Activated CD4-positive, alpha-beta T cell treated with anti-CD3 and anti-CD28 coated beads, Interleukin-2, Interleukin-6, amounts not matched to agents 100 ng/mL and 50 ng/mL, durations not matched to agents 16 hours and 8 hours (primary cell): ENCODE results near the gene ZCCHC10.
"Not testable (repeated sequence)": the region's sequence is repeated elsewhere in the genome, so short reads cannot be mapped to it uniquely, and the experiment has no call there.

Experiments
- DNase-seq: peaks from one replicate; pipeline ENCODE4 v3.0.0-alpha.2; 2020

The ZCCHC10 gene

DNA sequence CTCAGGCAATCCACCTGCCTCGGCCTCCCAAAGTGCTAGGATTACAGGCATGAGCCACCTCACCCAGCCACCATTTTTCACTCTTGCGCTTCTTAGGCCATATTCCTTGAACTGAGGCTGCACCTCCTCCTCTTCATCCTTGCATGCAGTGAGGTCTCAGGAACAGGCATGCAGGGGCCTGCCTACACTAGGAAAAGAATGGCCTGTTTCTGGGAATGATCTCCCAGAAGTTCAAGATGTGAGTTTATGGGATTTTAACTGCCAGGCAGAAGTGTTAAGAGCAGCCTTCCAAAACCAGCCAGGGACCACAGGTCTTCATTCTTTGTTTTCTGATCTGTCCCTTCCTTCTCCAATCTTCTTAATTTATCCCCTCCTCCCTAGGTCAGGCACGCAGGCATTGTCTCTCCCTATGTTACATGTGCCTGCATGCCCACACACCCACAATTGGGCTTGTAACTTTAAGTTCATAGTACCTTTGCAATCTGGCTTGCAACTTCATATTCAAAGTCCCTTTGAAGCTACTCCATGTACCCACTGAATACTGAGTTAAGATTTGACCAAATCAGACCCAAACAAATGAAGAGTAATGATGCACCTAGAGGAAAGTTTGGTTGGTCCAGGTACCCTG lies 14.9 kb upstream of the ZCCHC10 start:
- no peak for DNase-seq

DNA sequence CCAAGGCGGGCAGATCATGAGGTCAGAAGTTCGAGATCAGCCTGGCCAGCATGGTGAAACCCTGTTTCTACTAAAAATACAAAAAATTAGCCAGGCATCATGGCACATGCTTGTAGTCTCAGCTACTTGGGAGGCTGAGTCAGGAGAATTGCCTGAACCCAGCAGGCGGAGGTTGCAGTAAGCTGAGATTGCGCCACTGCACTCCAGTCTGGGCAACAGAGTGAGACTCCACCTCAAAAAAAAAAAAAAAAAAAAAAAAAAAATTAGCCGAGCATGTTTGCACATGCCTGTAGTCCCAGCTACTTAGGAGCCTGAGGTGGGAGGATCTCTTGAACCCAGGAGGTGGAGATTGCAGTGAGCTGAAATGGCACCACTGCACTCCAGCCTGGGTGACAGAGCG lies 10.3 kb upstream of the ZCCHC10 start:
- DNase-seq = not testable (repeated sequence)

DNA sequence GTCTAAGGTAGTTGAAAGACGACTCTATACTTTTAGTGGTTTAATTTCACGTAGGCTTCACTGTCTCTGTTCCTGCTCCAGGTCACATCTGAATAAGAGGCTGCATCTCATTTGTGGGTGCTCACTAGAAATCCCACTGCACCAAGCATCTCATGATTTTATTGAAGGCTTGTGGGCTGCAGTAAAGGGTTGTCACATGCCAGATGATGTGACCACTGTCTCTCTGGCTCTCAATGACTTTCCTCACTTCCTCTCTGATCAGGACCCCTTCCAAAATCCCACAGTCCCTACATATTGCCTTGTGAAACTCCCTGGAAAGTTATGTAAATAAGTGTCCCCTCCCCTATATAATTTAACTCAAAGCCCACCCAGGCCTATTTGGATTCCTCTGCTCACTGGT lies 8.9 kb upstream of the ZCCHC10 start:
- no peak for DNase-seq

DNA sequence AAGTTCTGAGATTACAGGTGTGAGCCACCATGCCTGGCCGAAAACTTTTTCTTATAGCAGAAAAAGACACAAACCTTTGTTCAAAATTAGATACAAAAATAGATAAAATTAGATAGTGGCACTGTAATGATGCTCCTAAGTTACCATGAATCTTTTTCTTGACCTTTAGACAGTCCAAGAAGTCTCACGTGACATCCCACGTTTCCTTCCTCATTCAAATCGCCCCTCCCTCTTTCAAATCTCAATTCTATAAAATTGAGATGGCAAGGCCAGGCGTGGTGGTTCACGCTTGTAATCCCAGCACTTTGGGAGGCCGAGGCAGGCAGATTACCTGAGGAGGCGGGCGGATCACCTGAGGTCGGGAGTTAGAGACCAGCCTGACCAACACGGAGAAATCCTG lies 7.7 kb upstream of the ZCCHC10 start:
- no peak for DNase-seq

DNA sequence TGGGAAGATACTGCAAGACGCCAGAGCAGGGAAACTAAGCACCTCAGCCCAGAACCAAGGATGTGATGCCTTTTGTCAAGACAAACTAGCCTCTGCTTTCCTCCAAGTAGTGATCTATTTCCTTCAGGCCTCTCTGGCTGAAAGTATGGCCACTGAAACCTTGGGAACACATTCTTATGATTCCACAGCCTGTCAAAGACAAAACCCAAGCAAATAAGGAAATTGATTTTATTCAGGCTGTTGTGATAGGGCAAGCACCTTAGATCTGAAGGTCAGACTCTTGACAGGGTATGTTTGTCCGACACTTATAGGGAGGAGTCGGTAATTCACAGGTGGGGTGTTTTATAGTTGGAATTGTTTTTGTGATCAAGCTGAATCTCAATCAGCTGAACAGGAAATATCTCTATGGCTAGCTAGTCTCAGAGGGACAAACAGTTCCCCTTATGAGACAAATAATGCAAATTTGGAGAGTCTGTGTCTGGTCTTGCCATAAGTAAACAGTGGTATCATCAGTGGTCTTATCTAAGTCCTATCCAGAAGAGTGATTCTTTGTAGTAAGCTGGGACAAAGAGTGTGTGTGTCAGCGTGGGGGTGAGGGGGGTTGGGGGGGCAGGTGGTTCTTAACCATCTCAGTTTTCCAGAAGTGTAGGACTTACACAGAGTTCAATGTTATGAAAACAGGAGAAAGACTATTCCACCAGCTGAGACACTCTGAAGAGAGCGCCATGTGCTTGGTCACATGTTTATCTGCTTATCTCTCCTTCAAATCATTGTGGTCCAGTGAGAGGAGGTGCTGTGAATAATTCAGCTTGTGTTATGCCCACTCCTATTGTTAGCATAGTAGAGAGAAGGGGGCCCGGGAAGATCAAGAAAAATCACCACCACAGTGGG lies 6.7 kb upstream of the ZCCHC10 start:
- DNase-seq = peak; percentile 13

DNA sequence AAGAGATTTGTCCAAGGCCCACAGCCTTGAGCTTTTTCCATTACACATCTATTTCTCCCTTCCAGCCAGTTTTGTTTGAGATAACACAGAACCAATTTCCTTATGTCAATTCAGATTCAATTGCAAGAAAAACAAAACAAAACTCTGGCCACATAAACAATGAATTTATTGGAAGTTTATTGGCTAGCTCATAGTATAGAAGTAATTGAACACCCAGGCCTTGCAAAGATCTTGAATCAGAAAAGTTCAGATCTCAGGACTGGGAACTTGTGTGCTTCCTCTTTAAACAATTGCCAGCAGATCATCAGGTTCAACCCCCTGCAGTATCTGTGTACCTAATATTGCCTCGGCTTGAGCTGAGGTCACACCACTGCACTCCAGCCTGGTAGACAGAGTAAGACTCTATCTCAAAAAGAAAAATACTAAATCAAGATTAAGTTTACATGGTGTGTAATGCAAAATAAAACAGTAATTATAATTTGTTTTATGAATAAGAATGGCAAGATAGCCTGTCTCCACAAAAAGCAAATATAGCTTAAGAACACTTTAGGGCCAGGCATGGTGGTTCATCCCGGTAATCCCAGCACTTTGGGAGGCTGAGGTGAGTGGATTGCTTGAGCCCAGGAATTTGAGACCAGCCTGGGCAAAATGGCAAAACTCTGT lies 4.1 kb upstream of the ZCCHC10 start:
- DNase-seq = no peak

DNA sequence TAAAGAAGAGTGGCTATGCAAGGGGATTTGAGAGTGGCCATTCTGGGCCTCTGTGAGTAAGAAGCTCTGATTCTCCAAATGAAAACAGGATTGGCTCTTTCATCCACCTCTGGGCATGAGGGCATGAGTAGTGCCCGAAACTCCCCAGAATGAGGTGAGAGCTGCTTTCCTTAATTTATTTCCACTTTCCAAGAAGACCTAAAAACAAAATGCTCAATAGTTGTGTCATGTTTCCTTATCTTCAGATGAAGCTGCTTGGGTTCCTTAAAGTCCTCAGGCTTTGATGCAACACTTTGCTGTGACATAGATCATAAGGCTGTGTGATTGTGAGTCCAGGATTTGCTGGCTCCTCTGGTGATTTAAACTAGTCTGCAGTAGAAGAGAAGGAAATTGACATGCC lies 3.1 kb upstream of the ZCCHC10 start:
- DNase-seq = no peak

DNA sequence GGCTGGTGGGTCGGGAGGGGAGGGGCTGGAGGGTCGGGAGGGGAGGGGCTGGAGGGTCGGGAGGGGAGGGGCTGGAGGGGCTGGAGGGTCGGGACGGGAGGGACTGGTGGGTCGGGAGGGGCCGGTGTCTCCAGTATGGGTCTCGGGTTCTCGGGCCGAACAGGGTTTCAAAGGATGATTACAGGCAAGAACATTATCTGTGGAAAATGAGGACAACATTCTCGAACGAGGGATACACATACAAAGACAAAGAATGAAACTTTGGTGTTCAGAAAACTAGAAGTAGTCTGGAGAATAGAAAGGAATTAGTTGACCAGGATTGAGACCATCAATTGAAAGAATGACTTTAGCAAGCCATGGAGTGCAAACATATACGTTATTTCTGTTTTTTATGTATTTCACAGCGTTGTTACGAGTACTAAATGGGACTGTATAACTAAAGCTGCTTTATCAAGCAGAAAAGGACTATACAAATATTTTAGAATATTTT lies 360 bp upstream of the ZCCHC10 start:
- no peak for DNase-seq

DNA sequence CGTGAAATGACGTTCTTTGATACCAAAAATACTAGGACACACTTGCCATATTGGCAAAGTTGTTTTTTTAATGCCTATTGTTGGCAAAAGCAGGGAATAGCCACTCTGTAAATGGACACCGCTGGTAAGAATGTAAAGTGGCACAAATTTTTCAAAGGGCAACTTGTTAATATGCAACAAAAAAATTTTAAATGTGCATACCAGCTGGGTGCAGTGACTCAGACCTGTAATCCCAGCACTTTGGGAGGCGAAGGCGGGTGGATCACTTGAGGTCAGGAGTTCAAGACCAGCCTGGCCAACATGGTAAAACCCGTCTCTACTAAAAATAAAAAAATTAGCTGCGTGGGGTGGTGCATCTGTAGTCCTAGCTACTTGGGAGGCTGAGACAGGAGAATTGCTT lies 6.9 kb downstream of the ZCCHC10 start:
- DNase-seq = not testable (repeated sequence)

DNA sequence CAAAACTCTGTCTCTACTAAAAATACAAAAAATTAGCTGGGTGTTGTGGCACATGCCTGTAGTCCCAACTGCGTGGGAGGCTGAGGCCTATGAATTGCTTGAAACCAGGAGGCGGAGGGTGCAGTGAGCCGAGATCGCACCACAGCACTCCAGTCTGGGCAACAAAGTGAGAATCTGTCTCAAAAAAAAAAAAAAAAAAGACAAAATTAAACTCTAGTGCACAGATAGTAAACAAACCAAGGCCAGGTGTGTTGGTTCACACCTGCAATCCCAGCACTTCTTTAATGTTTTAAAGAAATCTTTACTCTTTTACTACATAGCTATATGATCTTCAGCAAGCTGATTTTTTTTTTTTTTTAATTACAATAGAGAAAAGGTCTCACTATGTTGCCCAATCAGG lies 8.4 kb downstream of the ZCCHC10 start:
- DNase-seq = no peak

DNA sequence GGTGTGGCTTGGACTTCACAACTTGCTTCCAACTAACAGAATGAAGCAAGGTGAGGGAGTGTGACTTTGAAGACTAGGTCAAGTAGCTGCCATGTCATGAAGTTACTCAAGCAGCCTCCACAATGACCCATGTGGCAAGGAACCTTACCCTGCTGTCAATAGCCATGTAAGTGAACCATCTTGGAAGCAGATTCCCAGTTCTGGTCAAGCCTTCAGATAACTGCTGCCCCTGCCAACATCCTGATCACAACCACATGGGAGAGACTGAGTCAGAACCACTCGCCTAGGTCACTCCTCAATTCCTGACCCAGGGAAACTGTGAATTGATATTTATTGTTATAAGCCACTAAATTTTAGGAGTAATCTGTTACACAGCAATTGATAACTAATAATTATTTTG lies 10.9 kb downstream of the ZCCHC10 start:
- DNase-seq = no peak

DNA sequence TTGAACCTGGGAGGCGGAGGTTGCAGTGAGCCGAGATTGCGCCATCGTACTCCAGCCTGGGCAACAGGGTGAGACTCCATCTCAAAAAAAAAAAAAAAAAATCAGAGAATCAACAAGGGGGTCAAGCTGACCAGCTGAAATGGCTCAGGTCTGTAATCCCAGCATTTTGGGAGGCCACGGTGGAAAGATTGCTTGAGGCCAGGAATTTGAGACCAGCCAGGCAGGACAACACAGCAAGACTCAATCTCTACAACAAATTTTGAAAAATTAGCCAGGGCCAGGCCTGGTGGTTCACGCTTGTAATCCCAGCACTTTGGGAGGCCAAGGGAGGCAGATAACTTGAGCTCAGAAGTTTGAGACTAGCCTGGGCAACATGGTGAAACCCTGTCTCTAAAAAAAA lies 17.9 kb downstream of the ZCCHC10 start:
- not testable (repeated sequence) for DNase-seq

DNA sequence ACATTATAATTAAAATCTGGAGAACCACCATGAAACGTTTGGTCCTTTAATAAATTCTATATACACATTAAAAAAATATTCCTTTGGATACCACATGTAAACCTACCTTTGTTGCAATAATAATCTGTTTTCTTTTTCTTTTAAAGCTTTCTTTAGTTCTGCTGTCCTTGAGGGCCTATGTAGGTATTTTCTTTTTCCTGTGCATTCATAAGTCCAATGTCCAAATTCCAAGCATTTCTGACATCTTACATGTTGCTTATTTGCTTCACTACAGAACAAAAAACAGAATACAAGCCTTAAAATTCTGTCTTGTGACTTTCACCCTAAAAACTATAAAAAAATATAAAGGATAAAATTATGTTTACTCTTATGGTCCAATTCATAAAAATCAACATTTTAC lies 19.7 kb downstream of the ZCCHC10 start:
- no peak for DNase-seq

DNA sequence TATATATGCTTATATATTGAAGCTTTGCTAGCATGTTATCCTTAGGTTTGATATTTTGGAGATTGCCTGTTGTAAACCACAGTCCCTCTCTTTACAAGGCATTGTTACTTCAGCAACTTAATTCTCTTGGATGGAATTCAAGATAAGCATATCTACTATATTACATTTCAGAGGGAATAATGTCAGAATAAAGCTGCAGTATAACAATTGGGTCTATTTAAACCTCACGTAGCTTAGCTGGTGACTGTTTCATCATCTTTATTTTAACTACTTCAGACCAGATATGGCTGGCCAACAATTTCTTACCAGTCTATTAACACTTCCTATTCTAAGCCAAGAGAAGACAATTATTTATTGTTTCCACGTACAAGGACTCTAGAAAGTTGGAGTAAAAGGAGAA lies 27.1 kb downstream of the ZCCHC10 start:
- no peak for DNase-seq

DNA sequence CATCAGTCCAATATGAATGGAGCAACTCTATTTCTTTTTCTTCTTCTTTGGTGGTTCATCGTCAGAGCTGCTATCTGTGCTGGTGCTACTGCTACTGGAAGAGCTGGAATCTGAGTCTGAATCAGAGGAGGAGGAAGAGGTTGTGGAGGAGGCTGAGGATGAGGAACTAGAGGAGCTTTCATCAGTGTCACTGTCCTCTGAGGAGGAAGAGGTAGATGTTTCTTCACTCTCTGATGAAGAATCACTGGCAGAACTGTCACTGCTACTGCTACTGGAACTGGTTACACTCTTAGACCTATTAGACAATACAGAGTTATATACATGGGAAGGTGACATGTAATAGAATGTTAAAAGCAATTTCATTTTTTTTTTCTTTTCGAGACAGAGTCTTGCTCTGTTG lies 27.8 kb downstream of the ZCCHC10 start:
- no peak for DNase-seq

DNA sequence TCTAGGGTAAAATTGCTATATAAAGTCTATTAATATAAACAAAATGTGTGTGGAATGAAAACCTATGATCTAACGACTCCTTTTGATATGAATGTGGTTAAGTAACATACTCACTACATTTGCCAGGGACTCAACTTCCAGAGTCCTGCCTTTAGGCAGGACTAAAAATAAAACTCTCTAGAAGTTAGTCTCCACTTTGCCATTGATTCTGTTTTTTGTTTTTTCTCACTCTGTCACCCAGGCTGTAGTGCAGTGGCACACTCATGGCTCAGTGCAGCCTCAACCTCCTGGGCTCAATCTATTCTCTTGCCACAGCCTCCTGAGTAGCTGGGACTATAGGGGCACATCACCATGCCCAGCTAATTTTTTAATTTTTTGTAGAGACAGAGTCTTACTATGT lies 30.0 kb downstream of the ZCCHC10 start:
- DNase-seq = no peak

DNA sequence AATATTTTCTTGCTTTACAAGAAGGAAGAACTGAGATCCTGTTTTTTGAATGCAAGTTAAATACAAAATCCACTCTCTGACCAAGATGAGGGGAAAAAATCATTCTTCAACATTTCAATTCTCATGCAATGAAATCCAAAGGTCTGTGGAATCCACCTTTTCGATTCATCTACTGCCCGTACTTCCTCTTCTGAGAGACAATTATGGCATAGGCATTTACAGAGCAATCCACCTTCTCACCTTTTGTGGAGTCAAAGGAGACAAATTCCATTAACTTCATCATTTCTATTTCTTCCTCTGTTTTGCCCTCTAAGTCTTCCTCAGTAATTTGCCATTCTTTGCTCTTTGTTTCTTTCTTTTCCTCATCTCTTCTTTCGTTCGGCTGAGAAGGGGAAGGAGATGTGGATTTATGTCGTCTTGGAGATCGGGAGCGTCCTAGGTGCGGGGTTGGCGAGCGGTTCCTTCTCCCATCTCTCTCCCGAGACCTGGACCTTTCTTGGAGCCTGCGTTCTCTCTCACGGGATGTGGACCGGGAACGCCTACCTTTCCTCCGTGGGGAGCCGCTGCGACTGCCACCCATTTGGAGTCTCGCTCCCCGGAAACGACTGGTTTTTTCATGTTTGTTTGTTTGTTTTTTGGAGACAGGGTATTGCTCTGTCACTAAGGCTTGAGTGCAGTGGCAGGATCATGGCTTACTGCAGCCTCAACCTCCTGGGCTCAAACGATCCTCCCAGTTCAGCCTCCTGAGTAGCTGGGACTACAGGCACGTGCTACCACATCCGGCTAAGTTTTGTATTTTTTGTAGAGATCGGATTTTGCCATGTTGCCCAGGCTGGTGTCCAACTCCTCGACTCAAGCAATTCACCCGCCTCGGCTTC lies 38.6 kb downstream of the ZCCHC10 start:
- DNase-seq = no peak

DNA sequence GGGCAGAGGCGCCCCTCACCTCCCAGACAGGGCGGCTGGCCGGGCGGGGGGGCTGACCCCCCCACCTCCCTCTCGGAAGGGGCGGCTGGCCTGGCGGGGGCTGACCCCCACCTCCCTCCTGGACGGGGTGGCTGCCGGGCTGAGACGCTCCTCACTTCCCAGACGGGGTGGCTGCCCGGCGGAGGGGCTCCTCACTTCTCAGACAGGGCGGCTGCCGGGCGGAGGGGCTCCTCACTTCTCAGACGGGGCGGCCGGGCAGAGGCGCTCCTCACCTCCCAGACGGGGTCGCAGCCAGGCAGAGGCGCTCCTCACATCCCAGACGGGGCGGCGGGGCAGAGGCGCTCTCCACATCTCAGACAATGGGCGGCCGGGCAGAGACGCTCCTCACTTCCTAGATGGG lies 43.4 kb downstream of the ZCCHC10 start:
- DNase-seq = not testable (repeated sequence)

DNA sequence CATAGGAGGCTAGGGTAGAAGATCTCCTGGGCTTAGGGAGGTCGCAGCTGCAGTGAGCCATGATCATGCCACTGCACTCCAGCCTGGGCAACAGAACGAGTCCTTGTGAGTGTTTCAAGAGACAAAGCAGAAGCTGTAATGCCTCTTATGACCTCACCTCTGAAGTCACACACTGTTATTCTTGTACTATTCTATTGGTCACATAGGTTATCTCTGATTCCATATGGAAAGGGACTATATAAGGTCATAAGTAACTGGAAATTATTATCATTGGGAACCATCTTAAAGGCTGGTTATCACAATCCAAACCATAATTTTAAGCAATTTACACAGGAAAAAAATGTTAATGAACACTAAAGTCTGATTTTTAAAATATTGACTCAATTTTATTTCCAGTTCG lies 45.1 kb downstream of the ZCCHC10 start:
- no peak for DNase-seq

DNA sequence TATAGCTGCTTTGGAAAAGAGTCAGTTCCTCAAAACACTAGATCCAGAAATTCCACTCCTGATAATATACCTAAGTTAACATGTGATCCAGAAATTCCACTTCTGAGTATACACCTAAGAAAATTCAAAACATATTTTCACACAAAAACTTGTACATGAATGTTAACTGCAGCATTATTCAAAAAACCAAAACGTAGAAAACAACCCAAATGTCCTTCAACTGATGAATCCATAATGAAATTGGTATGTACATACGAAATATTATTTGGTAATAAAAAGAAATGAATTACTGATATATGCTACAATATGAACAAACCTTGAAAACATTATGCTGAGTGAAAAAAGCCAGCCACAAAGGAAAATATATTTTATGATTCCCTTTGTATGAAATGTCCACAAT lies 46.4 kb downstream of the ZCCHC10 start:
- no peak for DNase-seq

DNA sequence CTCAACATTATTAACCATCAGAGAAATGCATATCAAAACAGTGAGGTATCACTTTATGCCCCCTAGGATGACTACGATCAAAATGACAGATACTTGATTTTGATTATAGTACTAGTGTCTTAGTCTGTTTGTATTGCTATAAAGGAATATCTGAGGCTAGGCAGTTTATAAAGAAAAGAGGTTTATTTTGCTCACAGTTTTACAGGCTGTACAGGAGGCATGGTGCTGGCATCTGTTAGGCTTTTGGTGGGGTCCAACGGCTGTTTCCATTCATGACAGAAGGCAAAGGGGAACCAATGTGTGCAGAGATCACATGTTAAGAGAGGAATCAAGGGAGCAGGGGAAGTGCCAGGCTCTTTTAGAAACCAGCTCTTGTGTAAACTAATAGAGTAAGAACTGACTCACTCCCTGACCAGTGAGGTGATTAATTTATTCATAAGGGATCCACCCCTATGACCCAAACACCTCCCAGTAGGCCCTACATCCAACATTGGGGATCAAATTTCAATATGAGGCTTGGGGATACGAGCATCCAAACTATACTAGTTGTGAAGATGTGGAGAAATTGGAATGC lies 46.9 kb downstream of the ZCCHC10 start:
- DNase-seq = no peak

DNA sequence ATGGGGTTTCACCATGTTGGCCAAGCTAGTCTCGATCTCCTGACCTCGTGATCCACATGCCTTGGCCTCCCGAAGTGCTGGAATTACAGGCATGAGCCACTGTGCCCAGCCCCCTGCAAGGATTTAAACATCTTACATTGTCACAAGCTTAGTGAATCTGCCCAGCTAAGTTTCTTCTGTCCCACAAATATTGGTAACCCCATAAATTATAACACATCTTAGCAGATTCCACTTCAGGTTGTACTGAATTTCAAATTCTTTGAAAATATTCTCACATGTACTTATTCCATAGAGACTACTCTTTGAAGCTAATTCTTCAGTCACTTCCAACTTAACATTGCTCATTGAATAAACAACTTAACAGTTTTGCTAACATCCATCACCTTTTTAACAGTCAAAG lies 49.5 kb downstream of the ZCCHC10 start:
- no peak for DNase-seq

DNA sequence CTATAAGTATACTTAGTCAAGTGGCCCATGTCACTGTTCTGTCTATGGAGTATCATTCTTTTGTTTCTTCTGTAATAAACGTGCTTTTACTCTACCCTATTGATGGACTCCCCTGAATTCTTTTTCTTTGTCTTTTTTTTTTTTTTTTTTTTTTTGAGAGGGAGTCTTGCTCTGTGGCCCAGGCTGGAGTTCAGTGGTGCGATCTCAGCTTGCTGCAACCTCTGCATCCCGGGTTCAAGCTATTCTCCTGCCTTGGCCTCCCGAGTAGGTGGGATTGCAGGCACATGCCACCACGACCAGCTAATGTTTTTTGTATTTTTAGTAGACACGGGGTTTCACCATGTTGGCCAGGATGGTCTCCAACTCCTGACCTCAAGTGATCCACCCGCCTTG lies 53.9 kb downstream of the ZCCHC10 start:
- not testable (repeated sequence) for DNase-seq
